H9 (cell line): ENCODE results near the gene SLC25A12. TPM values are rescaled to one million over a fixed set of nuclear protein-coding genes. Genes with fewer than 3 reads are reported as not detected.

ENCODE experiments used
- DNase-seq: peaks from one replicate; pipeline ENCODE4 v3.0.0-alpha.2; 2017
- H2AFZ ChIP-seq: one replicate; pipeline ENCODE4 v1.6.1; 2013; ENCODE audit warnings: mild to moderate bottlenecking, low read length, control low read depth, moderate library complexity
- H2AK5ac ChIP-seq: 2 replicates; pipeline ENCODE4 v1.6.1; 2013; ENCODE audit warnings: low read length, control low read depth, mixed read lengths; ENCODE audit not compliant: insufficient read length
- H2BK120ac ChIP-seq: one replicate; pipeline ENCODE4 v1.6.1; 2013; ENCODE audit warnings: low read depth, mild to moderate bottlenecking, low read length, control low read depth, inconsistent platforms; ENCODE audit not compliant: poor library complexity, severe bottlenecking
- H2BK12ac ChIP-seq: 2 replicates; pipeline ENCODE4 v1.6.1; 2013; ENCODE audit warnings: low read length, control low read depth, mixed read lengths, low read depth; ENCODE audit not compliant: insufficient read length
- H2BK15ac ChIP-seq: 2 replicates; pipeline ENCODE4 v1.6.1; 2013; ENCODE audit warnings: low read depth, low read length, control low read depth
- H2BK20ac ChIP-seq: one replicate; pipeline ENCODE4 v1.6.1; 2013; ENCODE audit warnings: low read depth, mild to moderate bottlenecking, low read length, control low read depth, inconsistent platforms; ENCODE audit not compliant: poor library complexity, severe bottlenecking
- H2BK5ac ChIP-seq: 2 replicates; pipeline ENCODE4 v1.6.1; 2013; ENCODE audit warnings: low read length, control low read depth, mixed read lengths; ENCODE audit not compliant: insufficient read length
- H3K14ac ChIP-seq: 2 replicates; pipeline ENCODE4 v1.6.1; 2013; ENCODE audit warnings: low read length, control low read depth; ENCODE audit not compliant: insufficient read depth
- H3K18ac ChIP-seq: 2 replicates; pipeline ENCODE4 v1.6.1; 2013; ENCODE audit warnings: low read depth, mild to moderate bottlenecking, mixed read lengths, low read length, control low read depth; ENCODE audit not compliant: insufficient read length
- H3K23ac ChIP-seq: 2 replicates; pipeline ENCODE4 v1.6.1; 2013; ENCODE audit warnings: low read length, control low read depth, mixed read lengths, low read depth; ENCODE audit not compliant: insufficient read length
- H3K23me2 ChIP-seq: 2 replicates; pipeline ENCODE4 v1.6.1; 2013; ENCODE audit warnings: low read depth, mild to moderate bottlenecking, mixed read lengths, low read length, control low read depth; ENCODE audit not compliant: insufficient read length, poor library complexity, severe bottlenecking
- H3K27ac ChIP-seq: 2 replicates; pipeline ENCODE4 v1.5.1; 2013; ENCODE audit warnings: low read length, control low read depth, mixed read lengths, low read depth; ENCODE audit not compliant: insufficient read length
- H3K27me3 ChIP-seq: 2 replicates; pipeline ENCODE4 v1.6.1; 2013; ENCODE audit warnings: low read length, control low read depth, inconsistent platforms; ENCODE audit not compliant: insufficient read depth
- H3K4ac ChIP-seq: 2 replicates; pipeline ENCODE4 v1.6.1; 2013; ENCODE audit warnings: low read depth, mild to moderate bottlenecking, control low read depth, inconsistent platforms, low read length, moderate library complexity
- H3K4me1 ChIP-seq: 2 replicates; pipeline ENCODE4 v1.6.1; 2013; ENCODE audit warnings: low read length, control low read depth, inconsistent platforms; ENCODE audit not compliant: insufficient read depth
- H3K4me2 ChIP-seq: 2 replicates; pipeline ENCODE4 v1.6.1; 2013; ENCODE audit warnings: low read length, control low read depth, mixed read lengths; ENCODE audit not compliant: insufficient read length, insufficient read depth
- H3K56ac ChIP-seq: 2 replicates; pipeline ENCODE4 v1.6.1; 2013; ENCODE audit warnings: low read depth, mild to moderate bottlenecking, mixed read lengths, low read length, control low read depth; ENCODE audit not compliant: insufficient read length
- H3K79me1 ChIP-seq: 2 replicates; pipeline ENCODE4 v1.6.1; 2013; ENCODE audit warnings: low read depth, mild to moderate bottlenecking, moderate library complexity, low read length, control low read depth, inconsistent platforms; ENCODE audit not compliant: insufficient read depth, poor library complexity, severe bottlenecking
- H3K79me2 ChIP-seq: 2 replicates; pipeline ENCODE4 v1.6.1; 2013; ENCODE audit warnings: low read length, control low read depth, inconsistent platforms; ENCODE audit not compliant: insufficient read depth
- H3K9ac ChIP-seq: 2 replicates; pipeline ENCODE4 v1.6.1; 2013; ENCODE audit warnings: low read length, control low read depth, mixed read lengths; ENCODE audit not compliant: insufficient read length; ENCODE audit errors: extremely low read depth
- H3K9me3 ChIP-seq: one replicate; pipeline ENCODE4 v1.6.1; 2013; ENCODE audit warnings: low read depth, low read length, inconsistent platforms; ENCODE audit not compliant: control insufficient read depth
- H3T11ph ChIP-seq: one replicate; pipeline ENCODE4 v1.6.1; 2013; ENCODE audit warnings: mild to moderate bottlenecking, low read length, control low read depth, inconsistent platforms
- H4K20me1 ChIP-seq: one replicate; pipeline ENCODE4 v1.6.1; 2013; ENCODE audit not compliant: control insufficient read depth, insufficient read length, insufficient read depth
- H4K5ac ChIP-seq: 2 replicates; pipeline ENCODE4 v1.6.1; 2013; ENCODE audit warnings: low read depth, mild to moderate bottlenecking, mixed read lengths, low read length, control low read depth; ENCODE audit not compliant: insufficient read length
- H4K8ac ChIP-seq: replicated peaks from 2 replicates; pipeline ENCODE4 v1.6.1; 2013; ENCODE audit warnings: low read length, control low read depth, mixed read lengths, low read depth; ENCODE audit not compliant: insufficient read length
- H4K91ac ChIP-seq: 2 replicates; pipeline ENCODE4 v1.6.1; 2013; ENCODE audit warnings: low read depth, mild to moderate bottlenecking, moderate library complexity, mixed read lengths, low read length, control low read depth; ENCODE audit not compliant: insufficient read length
- H3K27ac Mint-ChIP-seq, 3 experiments: 2 replicates in 2 of 3; 3 replicates in 1 of 3; pipeline ENCODE4 v1.8.0; 2020 to 2021; ENCODE audit warnings: mixed read lengths in 3 of 3, mild to moderate bottlenecking in 1 of 3, moderate library complexity in 1 of 3
- H3K27me3 Mint-ChIP-seq: 2 replicates; pipeline ENCODE4 v1.8.0; 2021; ENCODE audit warnings: low read depth, mild to moderate bottlenecking, moderate library complexity, mixed read lengths
- H3K36me3 Mint-ChIP-seq, 3 experiments: 2 replicates in 2 of 3; 3 replicates in 1 of 3; pipeline ENCODE4 v1.8.0; 2020 to 2021; ENCODE audit warnings: low read depth in 3 of 3, mixed read lengths in 3 of 3; ENCODE audit not compliant: insufficient read depth in 1 of 3
- H3K4me1 Mint-ChIP-seq, 2 experiments: 2 replicates each; pipeline ENCODE4 v1.8.0; 2020; ENCODE audit warnings: mixed read lengths in 2 of 2
- H3K4me3 Mint-ChIP-seq, 2 experiments: 2 replicates in 1 of 2; 3 replicates in 1 of 2; pipeline ENCODE4 v1.8.0; 2020 to 2021; ENCODE audit warnings: mild to moderate bottlenecking in 2 of 2, mixed read lengths in 2 of 2, moderate library complexity in 1 of 2
- H3K9me3 Mint-ChIP-seq, 2 experiments: 2 replicates in 1 of 2; 3 replicates in 1 of 2; pipeline ENCODE4 v1.8.0; 2020; ENCODE audit warnings: mild to moderate bottlenecking in 2 of 2, mixed read lengths in 2 of 2, moderate library complexity in 1 of 2
- WGBS: extraction: QIAGEN DNeasy Blood & Tissue Kit; methylation state at CpG from one replicate; pipeline ENCODE4 v1.1.7; 2013; ENCODE audit warnings: missing lambda C conversion rate, low lambda C conversion rate, mixed read lengths; ENCODE audit not compliant: insufficient read length; ENCODE audit errors: extremely low coverage; 5-methylcytosine and 5-hydroxymethylcytosine counted together
- total RNA-seq: library from RNA; stranded (reverse); gene quantifications from 2 replicates; pipeline ENCODE4 v1.2.1, GENCODE V29; 2021
- TF ChIP-seq, protein P1 (sequence below): fragments of 200-600 bp; sonication (generic); conservative IDR thresholded peaks from 3 replicates; pipeline ENCODE4 v1.8.0; 2021; ENCODE audit warnings: antibody characterized with exemption, mild to moderate bottlenecking

Gene SLC25A12
- total RNA-seq, 1 experiment from 2014 or later, result 10.1 TPM

DNA sequence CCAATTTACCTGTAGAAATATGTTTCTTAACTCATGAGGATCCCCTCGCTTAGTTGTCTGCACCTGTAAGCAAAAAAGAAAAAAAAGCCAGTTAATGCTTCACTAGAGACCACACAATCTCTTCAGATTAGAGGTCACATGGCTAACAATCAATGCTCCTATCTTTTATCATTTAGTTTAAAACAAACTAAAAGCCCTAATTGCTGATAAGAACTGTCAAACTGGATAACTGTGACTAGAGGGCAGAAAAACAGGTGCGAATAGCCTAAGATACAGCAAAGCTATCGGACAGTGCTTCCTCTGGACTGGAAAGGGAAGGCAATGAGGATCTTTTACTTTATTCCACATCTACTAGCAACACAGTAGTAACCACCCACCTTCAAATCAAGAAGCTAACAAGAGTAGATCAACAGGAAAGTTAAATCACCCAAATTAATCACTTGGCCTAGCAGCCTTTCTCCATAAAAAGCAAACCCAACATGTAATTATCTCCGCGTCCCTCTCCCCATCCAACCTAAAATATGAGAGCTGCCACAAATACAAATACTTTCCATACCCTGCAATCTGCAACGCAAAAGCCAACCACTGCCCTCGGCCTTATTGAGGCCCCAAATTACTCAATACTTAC, 734 bp downstream of the SLC25A12 start:
- Histone ChIP-seq H2BK5ac (no peak overlapping the region), H3K27ac (no peak overlapping the region), H3K4me2 (peak overlapping the region; percentile 91), H4K91ac (no peak overlapping the region), H3K27me3 (no peaks in the 10 kb centered on the region), H3K56ac (no peak overlapping the region), H3K18ac (no peak overlapping the region), H3K23me2 (peaks cover 4% of the 10 kb centered on the region), H2BK15ac (no peak overlapping the region), H3K4ac (no peak overlapping the region), H4K8ac (no peak overlapping the region), H3K14ac (no peak overlapping the region), H2BK12ac (no peak overlapping the region), H4K5ac (no peak overlapping the region), H3K79me2 (no peaks in the 10 kb centered on the region), H3K23ac (no peak overlapping the region), H3K9ac (peak overlapping the region; percentile 40), H3K79me1 (no peaks in the 10 kb centered on the region), H2AK5ac (no peak overlapping the region), H3K9me3 (no peaks in the 10 kb centered on the region), H3T11ph (no peak overlapping the region), H2AFZ (no peak overlapping the region), H4K20me1 (no peaks in the 10 kb centered on the region), H2BK20ac (no peak overlapping the region), H2BK120ac (no peak overlapping the region), H3K4me1 (peaks cover 3% of the 10 kb centered on the region; the same call in 1 of the 2 replicates)
- Mint-ChIP-seq H3K4me3 (peak overlapping the region; percentile 95 to 99), H3K36me3 (peaks cover 0 to 9% (median 8%) of the 10 kb centered on the region in 3 experiments; a peak in 3 of 7 replicates), H3K9me3 (peaks cover 3 to 6% of the 10 kb centered on the region in 2 experiments; a peak in 3 of 5 replicates), H3K4me1 (peaks cover 14 to 15% of the 10 kb centered on the region in 2 experiments), H3K27me3 (peaks cover 1% of the 10 kb centered on the region; the same call in 1 of the 2 replicates), H3K27ac (peak overlapping the region; percentile 67 to 98 (median 95); a peak in 6 of 7 replicates)
- WGBS, result no CpG with 5 or more reads among the region's 7 CpGs
- TF ChIP-seq, protein P1, sequence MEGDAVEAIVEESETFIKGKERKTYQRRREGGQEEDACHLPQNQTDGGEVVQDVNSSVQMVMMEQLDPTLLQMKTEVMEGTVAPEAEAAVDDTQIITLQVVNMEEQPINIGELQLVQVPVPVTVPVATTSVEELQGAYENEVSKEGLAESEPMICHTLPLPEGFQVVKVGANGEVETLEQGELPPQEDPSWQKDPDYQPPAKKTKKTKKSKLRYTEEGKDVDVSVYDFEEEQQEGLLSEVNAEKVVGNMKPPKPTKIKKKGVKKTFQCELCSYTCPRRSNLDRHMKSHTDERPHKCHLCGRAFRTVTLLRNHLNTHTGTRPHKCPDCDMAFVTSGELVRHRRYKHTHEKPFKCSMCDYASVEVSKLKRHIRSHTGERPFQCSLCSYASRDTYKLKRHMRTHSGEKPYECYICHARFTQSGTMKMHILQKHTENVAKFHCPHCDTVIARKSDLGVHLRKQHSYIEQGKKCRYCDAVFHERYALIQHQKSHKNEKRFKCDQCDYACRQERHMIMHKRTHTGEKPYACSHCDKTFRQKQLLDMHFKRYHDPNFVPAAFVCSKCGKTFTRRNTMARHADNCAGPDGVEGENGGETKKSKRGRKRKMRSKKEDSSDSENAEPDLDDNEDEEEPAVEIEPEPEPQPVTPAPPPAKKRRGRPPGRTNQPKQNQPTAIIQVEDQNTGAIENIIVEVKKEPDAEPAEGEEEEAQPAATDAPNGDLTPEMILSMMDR, result no peak
- DNase-seq, result no peak
